Vagina (tissue), 2 donors: Measurements from ENCODE around the gene C13orf42. TPM values are rescaled to one million over a fixed set of nuclear protein-coding genes. Genes with fewer than 3 reads are reported as not detected.

Experiments
- DNase-seq, 2 donors: peaks; one replicate each; pipeline ENCODE4 v3.0.0-alpha.2; 2017; ENCODE audit errors: extremely low spot score in 2 of 2
- H3K27ac ChIP-seq: fragments of 200-600 bp; sonication (generic); one replicate; pipeline ENCODE4 v1.5.1; 2019
- H3K27me3 ChIP-seq: fragments of 200-600 bp; sonication (generic); one replicate; pipeline ENCODE4 v1.5.1; 2019
- H3K36me3 ChIP-seq, 2 donors: fragments of 200-600 bp; sonication (generic); one replicate each; pipeline ENCODE4 v1.5.1; 2017 to 2019
- H3K4me1 ChIP-seq: fragments of 200-600 bp; sonication (generic); one replicate; pipeline ENCODE4 v1.5.1; 2019
- H3K4me3 ChIP-seq, 2 donors: fragments of 200-600 bp; sonication (generic); 1 replicate in 1 of 2; 2 replicates in 1 of 2; pipeline ENCODE4 v1.5.1; 2016 to 2019
- H3K9me3 ChIP-seq: fragments of 200-600 bp; sonication (generic); one replicate; pipeline ENCODE4 v1.5.1; 2019
- CTCF ChIP-seq, 3 experiments: fragments of 450-650 bp in 2 of 3; fragments of 200-600 bp in 1 of 3; sonication (generic) in 1 of 3; IDR thresholded peaks; one replicate each; pipeline ENCODE4 v1.5.1; 2017 to 2019; ENCODE audit warnings: antibody characterized with exemption in 3 of 3, mild to moderate bottlenecking in 2 of 3, moderate library complexity in 2 of 3
- POLR2A ChIP-seq, 2 donors: fragments of 450-650 bp; IDR thresholded peaks; one replicate each; pipeline ENCODE4 v1.6.1; 2017; ENCODE audit warnings: antibody characterized with exemption in 2 of 2, mild to moderate bottlenecking in 2 of 2, moderate library complexity in 2 of 2
- POLR2AphosphoS5 ChIP-seq, 2 donors: sonication (generic); formaldehyde crosslinking; IDR thresholded peaks; one replicate each; pipeline ENCODE4 v1.9.0; 2017; ENCODE audit warnings: antibody characterized with exemption in 2 of 2, mild to moderate bottlenecking in 2 of 2, low read depth in 1 of 2; ENCODE audit not compliant: insufficient read depth in 1 of 2
- intact Hi-C: fragments of 100-400 bp; cut with DNase I; formaldehyde crosslinking; loops from one replicate; pipeline ENCODE4 v1.15.1; 2023
- total RNA-seq: library from RNA; depleted of rRNA; stranded (reverse); fragments of >200 nt; gene quantifications from one replicate; pipeline ENCODE4 v1.2.3, GENCODE V29; 2016

The C13orf42 gene
- total RNA-seq, 1 donor from 2014 or later, result not detected

GRCh38 chr13:51034906-51035305 lies 76.2 kb downstream of the C13orf42 start:
- intact Hi-C loops, result no loop called here
- TF ChIP-seq POLR2AphosphoS5 (IDR thresholded peaks at IDR 0.05; ENCODE audit: insufficient read depth in 1 of 2, low read depth in 1 of 2), result no peak
- no peak for TF ChIP-seq CTCF (IDR thresholded peaks at IDR 0.05)
- no peak for TF ChIP-seq POLR2A (IDR thresholded peaks at IDR 0.05)
- H3K4me1 ChIP-seq, result no peaks in the 10 kb centered on the region
- H3K4me3 ChIP-seq, result no peak overlapping the region
- H3K9me3 ChIP-seq, result no peaks in the 10 kb centered on the region
- H3K27ac ChIP-seq, result no peak overlapping the region
- no peaks in the 10 kb centered on the region for H3K27me3 ChIP-seq
- H3K36me3 ChIP-seq, result no peaks in the 10 kb centered on the region
- no peak for DNase-seq

- H3K4me1 ChIP-seq, result no peaks in the 10 kb centered on the region
- H3K27ac ChIP-seq, result no peak overlapping the region
- H3K36me3 ChIP-seq, result no peaks in the 10 kb centered on the region
- no peak overlapping the region for H3K4me3 ChIP-seq
- TF ChIP-seq POLR2A (IDR thresholded peaks at IDR 0.05) (no peak), CTCF (IDR thresholded peaks at IDR 0.05) (no peak), POLR2AphosphoS5 (IDR thresholded peaks at IDR 0.05; ENCODE audit: insufficient read depth in 1 of 2, low read depth in 1 of 2) (no peak)
- no peaks in the 10 kb centered on the region for H3K9me3 ChIP-seq
- no peaks in the 10 kb centered on the region for H3K27me3 ChIP-seq
- no peak for DNase-seq
- intact Hi-C loops, result no loop called here
Observed at GRCh38 chr13:51033421-51034185, 77.5 kb downstream of the C13orf42 start.

GRCh38 chr13:51032831-51033230 lies 78.2 kb downstream of the C13orf42 start:
- Histone ChIP-seq H3K4me3 (no peak overlapping the region), H3K36me3 (no peaks in the 10 kb centered on the region), H3K27me3 (no peaks in the 10 kb centered on the region), H3K4me1 (no peaks in the 10 kb centered on the region), H3K27ac (no peak overlapping the region), H3K9me3 (no peaks in the 10 kb centered on the region)
- intact Hi-C loops, result no loop called here
- TF ChIP-seq CTCF (IDR thresholded peaks at IDR 0.05), result no peak
- no peak for TF ChIP-seq POLR2A (IDR thresholded peaks at IDR 0.05)
- no peak for TF ChIP-seq POLR2AphosphoS5 (IDR thresholded peaks at IDR 0.05; ENCODE audit: insufficient read depth in 1 of 2, low read depth in 1 of 2)
- DNase-seq, result no peak

Other genes starting within 250 kb of the C13orf42 start
- 72.9 TPM for gene RNASEH2B, start 201.5 kb downstream of the C13orf42 start, total RNA-seq
- 5.4 TPM for gene FAM124A, start 111.1 kb upstream of the C13orf42 start, total RNA-seq
- not detected for gene SERPINE3, start 228.4 kb upstream of the C13orf42 start, total RNA-seq